RWPE2 (cell line): Measurements from ENCODE around the gene LRWD1.
A peak's percentile ranks its signal among the peaks of the same experiment; 100 is the strongest.

Experiments
- ATAC-seq: fragments of 200-7000 bp; cut with Tn5 transposase; 3 replicates; pipeline ENCODE4 v1.9.1; 2021; ENCODE audit warnings: low read depth
- DNase-seq: peaks from one replicate; pipeline ENCODE4 v3.0.0-alpha.2; 2020; ENCODE audit warnings: low spot score
- H3K27ac ChIP-seq: fragments of 450-650 bp; 2 replicates; pipeline ENCODE4 v1.5.1; 2017; ENCODE audit warnings: mild to moderate bottlenecking; ENCODE audit not compliant: poor library complexity, severe bottlenecking
- H3K27me3 ChIP-seq: fragments of 250-450 bp; sonication (Bioruptor Pico); 2 replicates; pipeline ENCODE4 v1.5.1; 2021; ENCODE audit warnings: mild to moderate bottlenecking, moderate library complexity; ENCODE audit not compliant: insufficient read depth, poor library complexity, severe bottlenecking
- H3K36me3 ChIP-seq: fragments of 250-450 bp; sonication (Bioruptor Pico); 2 replicates; pipeline ENCODE4 v1.5.1; 2020; ENCODE audit warnings: low read depth, mild to moderate bottlenecking, moderate library complexity
- H3K4me1 ChIP-seq: fragments of 250-450 bp; sonication (Bioruptor Pico); 2 replicates; pipeline ENCODE4 v1.5.1; 2021; ENCODE audit warnings: mild to moderate bottlenecking, moderate library complexity; ENCODE audit not compliant: insufficient read depth, poor library complexity, severe bottlenecking
- H3K4me3 ChIP-seq: fragments of 250-450 bp; sonication (Bioruptor Pico); 2 replicates; pipeline ENCODE4 v1.5.1; 2021; ENCODE audit warnings: mild to moderate bottlenecking, moderate library complexity; ENCODE audit not compliant: severe bottlenecking
- H3K9me3 ChIP-seq: fragments of 250-450 bp; sonication (Bioruptor Pico); 2 replicates; pipeline ENCODE4 v1.5.1; 2021; ENCODE audit warnings: mild to moderate bottlenecking, moderate library complexity; ENCODE audit not compliant: severe bottlenecking
- CTCF ChIP-seq: fragments of 450-650 bp; IDR thresholded peaks from one replicate; pipeline ENCODE4 v1.5.1; 2017; ENCODE audit warnings: mild to moderate bottlenecking, moderate library complexity; ENCODE audit not compliant: poor library complexity, severe bottlenecking

Gene LRWD1

GRCh38 chr7:102464577-102465280 lies at the start of gene LRWD1, which contains the start of gene ALKBH4:
Gene LRWD1 (plus strand): TSS chr7:102464984. CDS start chr7:102465081, 97 bp downstream.
Gene ALKBH4 (minus strand): TSS chr7:102464863. CDS start chr7:102464836, 27 bp downstream.
- H3K9me3 ChIP-seq, result no peaks in the 10 kb centered on the region
- H3K4me1 ChIP-seq, result no peaks in the 10 kb centered on the region
- DNase-seq (peak; percentile 90), ATAC-seq (peak; percentile 86)
- H3K36me3 ChIP-seq, result peaks cover 7% of the 10 kb centered on the region
- peak within 1 kb of the TSS; percentile 30 for H3K27ac ChIP-seq
- H3K4me3 ChIP-seq, result peak within 1 kb of the TSS; percentile 86
- H3K27me3 ChIP-seq, result no peaks in the 10 kb centered on the region
- peak; percentile 20 for TF ChIP-seq CTCF

GRCh38 chr7:102415685-102416225 lies 49.0 kb upstream of the LRWD1 start:
- Histone ChIP-seq H3K27me3 (no peaks in the 10 kb centered on the region), H3K4me1 (no peaks in the 10 kb centered on the region), H3K36me3 (peaks cover 44% of the 10 kb centered on the region), H3K9me3 (no peaks in the 10 kb centered on the region), H3K27ac (no peak overlapping the region), H3K4me3 (no peak overlapping the region)
- DNase-seq (no peak), ATAC-seq (no peak)
- TF ChIP-seq CTCF, result no peak

- DNase-seq, result no peak
- ATAC-seq, result no peak
- Histone ChIP-seq H3K4me1 (no peaks in the 10 kb centered on the region), H3K27ac (no peak overlapping the region), H3K27me3 (no peaks in the 10 kb centered on the region), H3K4me3 (no peak overlapping the region), H3K9me3 (no peaks in the 10 kb centered on the region), H3K36me3 (peaks cover 44% of the 10 kb centered on the region)
- no peak for TF ChIP-seq CTCF
Measured at GRCh38 chr7:102416406-102416805, 48.4 kb upstream of the LRWD1 start.

GRCh38 chr7:102417105-102417504 lies 47.7 kb upstream of the LRWD1 start:
- DNase-seq, result no peak
- Histone ChIP-seq H3K36me3 (peaks cover 39% of the 10 kb centered on the region), H3K4me3 (no peak overlapping the region), H3K9me3 (no peaks in the 10 kb centered on the region), H3K27ac (no peak overlapping the region), H3K4me1 (no peaks in the 10 kb centered on the region), H3K27me3 (no peaks in the 10 kb centered on the region)
- TF ChIP-seq CTCF, result no peak
- no peak for ATAC-seq

GRCh38 chr7:102418592-102418991 lies 46.2 kb upstream of the LRWD1 start:
- peaks cover 33% of the 10 kb centered on the region for H3K36me3 ChIP-seq
- H3K9me3 ChIP-seq, result no peaks in the 10 kb centered on the region
- H3K27me3 ChIP-seq, result no peaks in the 10 kb centered on the region
- no peak for DNase-seq
- ATAC-seq, result no peak
- no peak overlapping the region for H3K27ac ChIP-seq
- H3K4me3 ChIP-seq, result no peak overlapping the region
- peaks cover 5% of the 10 kb centered on the region for H3K4me1 ChIP-seq
- TF ChIP-seq CTCF, result no peak
